ENCODE results near the gene MPIG6B. TPM values are rescaled to one million over a fixed set of nuclear protein-coding genes. Genes with fewer than 3 reads are reported as not detected.

Gene MPIG6B
- polyA plus RNA-seq, 3 donors, result 0.09 to 0.75 (median 0.68) TPM

DNA sequence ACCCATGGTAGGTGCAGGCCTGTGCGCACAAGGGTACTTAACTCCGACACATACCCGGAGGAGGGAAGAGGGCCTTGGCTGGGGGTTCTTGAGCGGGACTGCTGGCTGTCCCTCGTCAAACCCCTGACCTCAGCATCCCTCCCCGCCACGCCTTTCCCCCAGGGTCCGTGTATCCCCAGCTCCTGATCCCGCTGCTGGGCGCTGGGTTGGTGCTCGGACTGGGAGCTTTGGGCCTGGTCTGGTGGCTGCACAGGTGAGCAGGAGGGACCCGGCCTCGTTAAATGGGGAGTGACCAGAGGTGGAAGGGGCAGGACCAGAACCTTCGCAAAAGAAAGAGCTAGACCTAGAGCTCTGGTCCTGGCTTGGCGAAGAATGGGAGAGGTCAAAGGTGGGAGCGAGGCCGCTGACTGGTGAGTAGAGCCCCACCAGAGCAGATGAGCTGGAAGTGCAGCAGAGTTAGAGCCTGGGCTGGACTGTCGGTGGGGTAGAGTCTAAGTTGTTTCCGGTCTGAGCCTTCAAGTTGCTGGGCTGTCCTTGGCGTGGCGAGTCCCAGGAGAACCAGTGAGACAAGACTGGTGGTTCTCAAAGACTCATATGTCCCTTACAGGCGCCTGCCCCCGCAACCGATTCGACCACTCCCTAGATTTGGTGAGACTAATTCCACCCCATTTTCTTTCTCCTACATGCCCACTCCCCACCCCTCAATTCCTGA, 963 bp downstream of the MPIG6B start:
- H2AFZ ChIP-seq (ENCODE audit: insufficient read depth, low read depth, low read length, poor library complexity, severe bottlenecking), result no peak overlapping the region
- TF ChIP-seq, protein P1, sequence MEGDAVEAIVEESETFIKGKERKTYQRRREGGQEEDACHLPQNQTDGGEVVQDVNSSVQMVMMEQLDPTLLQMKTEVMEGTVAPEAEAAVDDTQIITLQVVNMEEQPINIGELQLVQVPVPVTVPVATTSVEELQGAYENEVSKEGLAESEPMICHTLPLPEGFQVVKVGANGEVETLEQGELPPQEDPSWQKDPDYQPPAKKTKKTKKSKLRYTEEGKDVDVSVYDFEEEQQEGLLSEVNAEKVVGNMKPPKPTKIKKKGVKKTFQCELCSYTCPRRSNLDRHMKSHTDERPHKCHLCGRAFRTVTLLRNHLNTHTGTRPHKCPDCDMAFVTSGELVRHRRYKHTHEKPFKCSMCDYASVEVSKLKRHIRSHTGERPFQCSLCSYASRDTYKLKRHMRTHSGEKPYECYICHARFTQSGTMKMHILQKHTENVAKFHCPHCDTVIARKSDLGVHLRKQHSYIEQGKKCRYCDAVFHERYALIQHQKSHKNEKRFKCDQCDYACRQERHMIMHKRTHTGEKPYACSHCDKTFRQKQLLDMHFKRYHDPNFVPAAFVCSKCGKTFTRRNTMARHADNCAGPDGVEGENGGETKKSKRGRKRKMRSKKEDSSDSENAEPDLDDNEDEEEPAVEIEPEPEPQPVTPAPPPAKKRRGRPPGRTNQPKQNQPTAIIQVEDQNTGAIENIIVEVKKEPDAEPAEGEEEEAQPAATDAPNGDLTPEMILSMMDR (IDR thresholded peaks at IDR 0.05), result no peak
- H3K27ac ChIP-seq (ENCODE audit: low read depth in 1 of 2, low read length in 2 of 2), result no peak overlapping the region
- H3K79me2 ChIP-seq (ENCODE audit: insufficient read depth, low read length), result peaks cover 9% of the 10 kb centered on the region
- Mint-ChIP-seq H3K9me3 (peaks cover 0 to 4% (median 0%) of the 10 kb centered on the region in 7 donors), H3K4me1 (peaks cover 48% of the 10 kb centered on the region), H3K4me3 (no peak overlapping the region), H3K27ac (peak overlapping the region in 1 of 7 donors; percentile 2), H3K36me3 (peaks cover 27 to 30% of the 10 kb centered on the region in 2 donors), H3K27me3 (ENCODE audit: low read depth in 3 of 3) (peaks cover 5 to 18% (median 13%) of the 10 kb centered on the region in 3 donors)
- H3K9ac ChIP-seq (ENCODE audit: insufficient read depth, low read length, poor library complexity, severe bottlenecking), result no peak overlapping the region
- no peaks in the 10 kb centered on the region for H3K27me3 ChIP-seq (ENCODE audit: control insufficient read depth in 2 of 2, insufficient read depth in 2 of 2, low read length in 2 of 2)
- H3K4me3 ChIP-seq (replicated peaks in 1 of 3; ENCODE audit: low read depth in 2 of 3, low read length in 3 of 3), result no peak overlapping the region
- no peaks in the 10 kb centered on the region for H3K36me3 ChIP-seq (replicated peaks in 1 of 2; ENCODE audit: control insufficient read depth in 1 of 2, insufficient read depth in 2 of 2, low read length in 2 of 2)
- no peaks in the 10 kb centered on the region for H4K20me1 ChIP-seq (ENCODE audit: insufficient read depth, low read length)
- WGBS (ENCODE audit: insufficient coverage), result 90% methylated on average over 15 of the region's 25 CpGs
- intact Hi-C loops (cut with micrococcal nuclease), result loop anchor here in 1 of 2 donors (10.0 kb wide), 1 partner anchor 111 kb away; no protein-coding TSS in a partner anchor
- H3K4me1 ChIP-seq (ENCODE audit: control insufficient read depth in 1 of 2, insufficient read depth in 2 of 2, low read length in 2 of 2), result peaks cover 37 to 39% of the 10 kb centered on the region in 2 donors
- no peaks in the 10 kb centered on the region for H3K9me3 ChIP-seq (replicated peaks in 1 of 2; ENCODE audit: control insufficient read depth in 1 of 2, insufficient read depth in 1 of 2, low read length in 2 of 2)
- no peak for DNase-seq
- H3K4me2 ChIP-seq (replicated peaks; ENCODE audit: extremely low read depth, low read length, poor library complexity, severe bottlenecking), result no peak overlapping the region

DNA sequence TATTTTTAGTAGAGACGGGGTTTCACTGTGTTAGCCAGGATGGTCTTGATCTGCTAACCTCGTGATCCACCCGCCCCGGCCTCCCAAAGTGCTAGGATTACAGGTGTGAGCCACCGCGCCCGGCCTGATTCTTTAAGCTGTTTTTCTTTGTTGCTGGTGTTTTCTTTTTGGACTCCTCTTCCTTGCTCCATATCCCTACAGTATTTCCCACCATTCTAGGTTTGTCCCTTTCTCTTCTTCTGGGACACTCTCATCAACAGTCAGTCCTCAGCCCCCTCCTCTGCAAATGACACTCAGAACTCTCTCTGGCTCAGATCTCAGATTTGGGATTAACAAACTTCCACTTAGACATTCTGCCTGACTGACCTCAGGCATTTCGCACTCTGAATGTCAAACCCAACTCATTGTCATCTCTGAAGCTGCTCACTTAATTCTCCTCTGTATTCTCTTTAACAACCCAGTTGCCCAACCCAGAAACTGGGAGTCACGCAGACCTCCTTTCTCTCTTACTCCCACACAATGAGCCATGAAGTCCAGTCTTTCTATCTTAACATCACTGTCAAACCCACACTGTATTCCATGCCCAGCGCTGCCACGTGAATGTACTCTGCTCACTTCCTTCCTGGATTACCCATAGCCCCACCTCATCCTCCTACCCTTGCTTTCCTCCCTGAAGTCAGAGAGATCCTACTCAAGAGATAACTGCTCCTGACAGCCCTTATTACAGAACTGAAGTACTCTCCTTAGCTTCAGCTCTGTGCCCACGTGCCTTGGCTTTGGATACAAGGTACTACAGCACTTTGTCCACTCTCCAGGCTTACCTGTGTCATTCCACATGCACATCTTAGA, 2.6 kb downstream of the MPIG6B start:
- TF ChIP-seq, protein P1 (IDR thresholded peaks at IDR 0.05), result no peak
- peaks cover 5 to 18% (median 13%) of the 10 kb centered on the region in 3 donors for H3K27me3 Mint-ChIP-seq (ENCODE audit: low read depth in 3 of 3)
- Histone ChIP-seq H3K4me2 (replicated peaks; ENCODE audit: extremely low read depth, low read length, poor library complexity, severe bottlenecking) (peak overlapping the region; percentile 17), H3K36me3 (replicated peaks in 1 of 2; ENCODE audit: control insufficient read depth in 1 of 2, insufficient read depth in 2 of 2, low read length in 2 of 2) (peaks cover 4 to 6% of the 10 kb centered on the region in 2 donors), H3K4me1 (ENCODE audit: control insufficient read depth in 1 of 2, insufficient read depth in 2 of 2, low read length in 2 of 2) (peaks cover 48 to 53% of the 10 kb centered on the region in 2 donors), H3K4me3 (replicated peaks in 1 of 3; ENCODE audit: low read depth in 2 of 3, low read length in 3 of 3) (peak overlapping the region in 1 of 3 experiments; percentile 87), H3K27me3 (ENCODE audit: control insufficient read depth in 2 of 2, insufficient read depth in 2 of 2, low read length in 2 of 2) (no peaks in the 10 kb centered on the region), H4K20me1 (ENCODE audit: insufficient read depth, low read length) (peaks cover 7% of the 10 kb centered on the region), H2AFZ (ENCODE audit: insufficient read depth, low read depth, low read length, poor library complexity, severe bottlenecking) (no peak overlapping the region), H3K9ac (ENCODE audit: insufficient read depth, low read length, poor library complexity, severe bottlenecking) (peak overlapping the region; percentile 5), H3K27ac (ENCODE audit: low read depth in 1 of 2, low read length in 2 of 2) (peak overlapping the region in 1 of 2 donors; percentile 96), H3K9me3 (replicated peaks in 1 of 2; ENCODE audit: control insufficient read depth in 1 of 2, insufficient read depth in 1 of 2, low read length in 2 of 2) (no peaks in the 10 kb centered on the region), H3K79me2 (ENCODE audit: insufficient read depth, low read length) (peaks cover 24% of the 10 kb centered on the region)
- intact Hi-C loops (cut with micrococcal nuclease), result loop anchor here (2.0 to 10.0 kb wide), 4 partner anchors 23 to 109 kb away; partner anchors contain the start of genes ABHD16A (in 1 of the 2) and LY6G5C (in 1 of the 2)
- peak overlapping the region; percentile 76 to 99 (median 98) for H3K27ac Mint-ChIP-seq
- WGBS (ENCODE audit: insufficient coverage), result 63% methylated on average over 9 of the region's 12 CpGs
- peak; percentile 28 to 48 (median 36) for DNase-seq
- H3K9me3 Mint-ChIP-seq, result peaks cover 0 to 4% (median 0%) of the 10 kb centered on the region in 7 donors
- H3K4me3 Mint-ChIP-seq, result peak overlapping the region; percentile 11 to 35
- H3K4me1 Mint-ChIP-seq, result peaks cover 55% of the 10 kb centered on the region
- peaks cover 33 to 36% of the 10 kb centered on the region in 2 donors for H3K36me3 Mint-ChIP-seq
